Neural progenitor cell (in vitro differentiated cells): ENCODE measurements around the gene RDX. TPM values are rescaled to one million over a fixed set of nuclear protein-coding genes. Genes with fewer than 3 reads are reported as not detected.

Source experiments
- DNase-seq: peaks from one replicate; pipeline ENCODE4 v3.0.0-alpha.2; 2016; ENCODE audit warnings: low spot score
- H2AFZ ChIP-seq: fragments of 200-600 bp; sonication (generic); replicated peaks from 2 replicates; pipeline ENCODE4 v1.6.1; 2016; ENCODE audit warnings: antibody characterized with exemption
- H3F3A ChIP-seq: fragments of 200-600 bp; sonication (generic); 2 replicates; pipeline ENCODE4 v1.6.1; 2016; ENCODE audit warnings: antibody characterized with exemption, low read depth
- H3K27ac ChIP-seq: fragments of 200-600 bp; sonication (generic); 2 replicates; pipeline ENCODE4 v1.5.1; 2016; ENCODE audit warnings: mild to moderate bottlenecking
- H3K27me3 ChIP-seq: fragments of 200-600 bp; sonication (generic); 2 replicates; pipeline ENCODE4 v1.6.1; 2016; ENCODE audit warnings: mild to moderate bottlenecking, moderate library complexity
- H3K36me3 ChIP-seq: fragments of 200-600 bp; sonication (generic); 2 replicates; pipeline ENCODE4 v1.5.1; 2016
- H3K4me1 ChIP-seq: fragments of 200-600 bp; sonication (generic); 2 replicates; pipeline ENCODE4 v1.6.1; 2016; ENCODE audit warnings: mixed run types
- H3K4me2 ChIP-seq: fragments of 200-600 bp; sonication (generic); 2 replicates; pipeline ENCODE4 v1.6.1; 2016
- H3K4me3 ChIP-seq: fragments of 200-600 bp; sonication (generic); 2 replicates; pipeline ENCODE4 v1.5.1; 2016
- H3K79me2 ChIP-seq: fragments of 200-600 bp; sonication (generic); 2 replicates; pipeline ENCODE4 v1.6.1; 2016; ENCODE audit warnings: low read depth
- H3K9ac ChIP-seq: fragments of 200-600 bp; sonication (generic); 2 replicates; pipeline ENCODE4 v1.6.1; 2016
- H3K9me3 ChIP-seq: fragments of 200-600 bp; sonication (generic); 2 replicates; pipeline ENCODE4 v1.5.1; 2016; ENCODE audit warnings: low read depth
- H4K20me1 ChIP-seq: fragments of 200-600 bp; sonication (generic); 2 replicates; pipeline ENCODE4 v1.6.1; 2016; ENCODE audit warnings: low read depth
- H3K27ac Mint-ChIP-seq: 3 replicates; pipeline ENCODE4 v1.8.0; 2021; ENCODE audit warnings: mixed read lengths
- H3K27me3 Mint-ChIP-seq: 2 replicates; pipeline ENCODE4 v1.8.0; 2022; ENCODE audit warnings: low read depth, mild to moderate bottlenecking, inconsistent platforms, moderate library complexity, mixed read lengths; ENCODE audit not compliant: insufficient read depth
- H3K36me3 Mint-ChIP-seq: 3 replicates; pipeline ENCODE4 v1.8.0; 2021; ENCODE audit warnings: mixed read lengths
- H3K4me1 Mint-ChIP-seq: 3 replicates; pipeline ENCODE4 v1.8.0; 2021; ENCODE audit warnings: mixed read lengths
- H3K4me3 Mint-ChIP-seq: 3 replicates; pipeline ENCODE4 v1.8.0; 2021; ENCODE audit warnings: mild to moderate bottlenecking, moderate library complexity, mixed read lengths
- H3K9me3 Mint-ChIP-seq: 3 replicates; pipeline ENCODE4 v1.8.0; 2020; ENCODE audit warnings: mixed read lengths
- CTCF ChIP-seq: fragments of 200-600 bp; sonication (generic); IDR thresholded peaks from 2 replicates; pipeline ENCODE4 v1.5.1; 2017; ENCODE audit warnings: antibody characterized with exemption, mild to moderate bottlenecking
- EZH2 ChIP-seq: fragments of 200-600 bp; sonication (generic); IDR thresholded peaks from 2 replicates; pipeline ENCODE4 v1.6.1; 2017; ENCODE audit warnings: antibody characterized with exemption, mild to moderate bottlenecking, moderate library complexity
- EZH2phosphoT487 ChIP-seq: fragments of 200-600 bp; sonication (generic); IDR thresholded peaks from 2 replicates; pipeline ENCODE4 v1.6.1; 2017; ENCODE audit warnings: antibody characterized with exemption
- total RNA-seq: library from RNA; depleted of rRNA; stranded (reverse); fragments of >200 nt; gene quantifications from 2 replicates; pipeline ENCODE4 v1.2.3, GENCODE V29; 2015; ENCODE audit warnings: low replicate concordance

RDX gene
- total RNA-seq, 1 donor from 2014 or later: 199 TPM

- no peaks in the 10 kb centered on the region for H3F3A ChIP-seq
- no peak overlapping the region for H3K9ac ChIP-seq
- H3K27ac ChIP-seq: no peak overlapping the region
- no peaks in the 10 kb centered on the region for H3K4me1 ChIP-seq
- peaks cover 9% of the 10 kb centered on the region for H3K36me3 ChIP-seq
- Mint-ChIP-seq H3K27ac (no peak overlapping the region), H3K4me1 (no peaks in the 10 kb centered on the region), H3K36me3 (peaks cover 30% of the 10 kb centered on the region), H3K27me3 (no peaks in the 10 kb centered on the region), H3K4me3 (no peak overlapping the region), H3K9me3 (peaks cover 2% of the 10 kb centered on the region)
- no peak overlapping the region for H3K4me2 ChIP-seq
- no peaks in the 10 kb centered on the region for H3K27me3 ChIP-seq
- H3K4me3 ChIP-seq: no peak overlapping the region
- H4K20me1 ChIP-seq: no peaks in the 10 kb centered on the region
- DNase-seq: no peak
- no peak for TF ChIP-seq CTCF
- TF ChIP-seq EZH2: no peak
- no peaks in the 10 kb centered on the region for H3K9me3 ChIP-seq
- H3K79me2 ChIP-seq: peaks cover 4% of the 10 kb centered on the region
- H2AFZ ChIP-seq: no peak overlapping the region
Observed at GRCh38 chr11:110242746-110243145, 53.7 kb downstream of the RDX start.

GRCh38 chr11:110242188-110242587 lies 54.2 kb downstream of the RDX start:
- Mint-ChIP-seq H3K36me3 (peaks cover 32% of the 10 kb centered on the region), H3K27ac (no peak overlapping the region), H3K4me3 (no peak overlapping the region), H3K27me3 (no peaks in the 10 kb centered on the region), H3K4me1 (no peaks in the 10 kb centered on the region), H3K9me3 (peaks cover 2% of the 10 kb centered on the region)
- no peak overlapping the region for H3K4me3 ChIP-seq
- no peaks in the 10 kb centered on the region for H3K27me3 ChIP-seq
- peaks cover 3% of the 10 kb centered on the region for H3K36me3 ChIP-seq
- no peaks in the 10 kb centered on the region for H3F3A ChIP-seq
- peaks cover 4% of the 10 kb centered on the region for H3K79me2 ChIP-seq
- TF ChIP-seq CTCF (no peak), EZH2phosphoT487 (no peak), EZH2 (no peak)
- H3K27ac ChIP-seq: no peak overlapping the region
- H3K9ac ChIP-seq: no peak overlapping the region
- no peaks in the 10 kb centered on the region for H3K9me3 ChIP-seq
- no peaks in the 10 kb centered on the region for H4K20me1 ChIP-seq
- H2AFZ ChIP-seq: no peak overlapping the region
- H3K4me1 ChIP-seq: no peaks in the 10 kb centered on the region
- no peak for DNase-seq
- H3K4me2 ChIP-seq: no peak overlapping the region

GRCh38 chr11:110235966-110236365 lies 60.4 kb downstream of the RDX start:
- no peak overlapping the region for H3K4me3 Mint-ChIP-seq
- no peaks in the 10 kb centered on the region for H3K27me3 ChIP-seq
- H3K79me2 ChIP-seq: peaks cover 4% of the 10 kb centered on the region
- no peaks in the 10 kb centered on the region for H3K4me1 ChIP-seq
- no peak overlapping the region for H3K4me3 ChIP-seq
- H3K36me3 ChIP-seq: peaks cover 25% of the 10 kb centered on the region
- no peak for DNase-seq
- H3K27ac Mint-ChIP-seq: no peak overlapping the region
- no peaks in the 10 kb centered on the region for H3K4me1 Mint-ChIP-seq
- peaks cover 28% of the 10 kb centered on the region for H3K36me3 Mint-ChIP-seq
- H2AFZ ChIP-seq: no peak overlapping the region
- H3F3A ChIP-seq: no peaks in the 10 kb centered on the region
- H3K9me3 Mint-ChIP-seq: peaks cover 2% of the 10 kb centered on the region
- no peaks in the 10 kb centered on the region for H3K9me3 ChIP-seq
- H3K4me2 ChIP-seq: no peak overlapping the region
- H4K20me1 ChIP-seq: no peaks in the 10 kb centered on the region
- H3K27me3 Mint-ChIP-seq: no peaks in the 10 kb centered on the region
- H3K9ac ChIP-seq: no peak overlapping the region
- H3K27ac ChIP-seq: no peak overlapping the region
- TF ChIP-seq EZH2: no peak
- no peak for TF ChIP-seq EZH2phosphoT487
- TF ChIP-seq CTCF: no peak
